T47D (cell line): Measurements from ENCODE around the gene DGKA.

Source experiments
- DNase-seq, 2 experiments: peaks; one replicate each; pipeline versions ENCODE4 v3.0.0 to v3.0.0-alpha.2; 2011 to 2012; ENCODE audit warnings: low read depth in 1 of 2, low spot score in 1 of 2
- JUND ChIP-seq: IDR thresholded peaks from 2 replicates; pipeline ENCODE4 v1.6.1; 2012; ENCODE audit warnings: low read depth
- in situ Hi-C: cut with HindIII; loops from 2 replicates; pipeline ENCODE4 v1.10.0; 2016; ENCODE audit warnings: low sequenced_read_pairs, low pct_unique_long_range_greater_than_20kb

Gene DGKA

GRCh38 chr12:55934773-55935172 lies 3.8 kb downstream of the DGKA start:
- in situ Hi-C loops: no loop called here
- DNase-seq: no peak
- TF ChIP-seq JUND: no peak

GRCh38 chr12:55935738-55936151 lies 4.8 kb downstream of the DGKA start:
- in situ Hi-C loops: no loop called here
- no peak for DNase-seq
- no peak for TF ChIP-seq JUND

- in situ Hi-C loops: no loop called here
- TF ChIP-seq JUND: no peak
- no peak for DNase-seq
These were observed 7.0 kb downstream of the DGKA start for GRCh38 chr12:55937981-55938380.

DNA sequence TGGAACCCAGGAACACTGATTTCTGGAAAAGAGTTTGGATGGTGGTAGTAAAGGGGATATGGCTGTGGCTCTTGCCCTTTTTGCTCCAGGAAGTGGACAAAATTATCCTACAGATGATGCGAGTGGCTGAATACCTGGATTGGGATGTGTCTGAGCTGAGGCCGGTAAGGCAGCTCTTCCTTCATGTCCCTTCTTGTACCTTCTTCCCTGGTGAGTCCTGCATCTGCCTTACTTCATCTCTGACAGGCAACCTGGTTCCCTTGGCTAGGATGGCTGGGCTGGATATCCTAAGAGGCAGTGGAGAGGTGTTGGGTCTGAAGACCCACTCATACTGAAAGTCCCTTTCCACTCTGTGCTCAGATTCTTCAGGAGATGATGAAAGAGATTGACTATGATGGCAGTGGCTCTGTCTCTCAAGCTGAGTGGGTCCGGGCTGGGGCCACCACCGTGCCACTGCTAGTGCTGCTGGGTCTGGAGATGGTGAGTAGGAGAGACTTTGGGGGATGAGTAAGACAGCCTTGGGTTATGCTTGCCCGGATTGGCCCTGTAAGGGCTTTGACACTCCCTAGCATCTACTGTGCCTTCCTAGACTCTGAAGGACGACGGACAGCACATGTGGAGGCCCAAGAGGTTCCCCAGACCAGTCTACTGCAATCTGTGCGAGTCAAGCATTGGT lies 8.0 kb downstream of the DGKA start:
- in situ Hi-C loops: no loop called here
- no peak for TF ChIP-seq JUND
- DNase-seq: no peak

GRCh38 chr12:55940065-55940732 lies 9.2 kb downstream of the DGKA start:
- in situ Hi-C loops: no loop called here
- no peak for TF ChIP-seq JUND
- peak; percentile 73 to 94 for DNase-seq

GRCh38 chr12:55942055-55942454 lies 11.1 kb downstream of the DGKA start:
- in situ Hi-C loops: no loop called here
- no peak for TF ChIP-seq JUND

DNA sequence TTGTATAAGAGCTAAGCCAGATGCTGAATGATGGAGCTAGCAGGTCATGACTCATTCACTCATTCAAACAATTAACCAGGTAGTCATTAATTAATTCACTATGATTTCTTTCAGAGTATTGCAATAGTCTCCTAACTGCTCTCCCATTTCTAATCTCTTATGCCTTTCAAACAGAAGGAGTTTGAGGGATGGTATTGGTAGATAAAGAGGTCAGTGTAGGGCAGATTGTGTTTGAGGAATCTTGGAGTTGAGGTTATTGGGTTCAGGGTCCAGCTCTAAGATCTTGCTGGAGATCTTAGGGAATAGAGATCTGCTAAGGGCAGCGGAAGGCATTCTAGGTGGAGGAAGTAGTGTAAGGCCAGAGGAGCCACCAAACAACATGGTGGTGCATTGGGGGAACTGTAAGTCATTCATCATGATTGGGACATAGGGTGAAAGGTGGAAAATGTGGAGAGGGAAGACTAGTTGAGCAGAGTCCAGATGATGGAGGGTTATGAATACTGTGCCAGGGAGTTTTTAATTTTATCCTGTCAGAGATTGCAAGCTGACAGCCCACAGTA lies 11.7 kb downstream of the DGKA start:
- TF ChIP-seq JUND: no peak
- in situ Hi-C loops: no loop called here
- DNase-seq: no peak

More at GRCh38 chr12:55942055-55942454, 11.1 kb downstream of the DGKA start:
- DNase-seq: no peak

DNA sequence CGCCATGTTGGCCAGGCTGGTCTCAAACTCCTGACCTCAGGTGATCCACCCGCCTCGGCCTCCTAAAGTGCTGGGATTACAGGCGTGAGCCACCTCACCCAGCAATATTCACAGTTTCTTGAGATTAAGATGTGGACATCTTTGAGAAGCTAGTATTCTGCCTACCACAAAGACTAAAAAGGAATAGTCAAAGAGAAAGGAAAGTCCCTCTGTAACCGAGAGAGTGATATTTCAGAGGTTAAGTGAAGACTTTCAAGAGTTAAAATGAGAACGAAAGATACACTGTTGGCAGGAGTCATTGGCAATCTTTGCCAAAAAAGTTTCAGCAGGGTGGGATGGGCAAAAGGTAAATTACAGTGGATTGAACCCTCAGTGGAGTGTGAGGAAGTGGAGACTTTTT lies 15.6 kb downstream of the DGKA start:
- in situ Hi-C loops: no loop called here
- no peak for TF ChIP-seq JUND
- DNase-seq: no peak

- DNase-seq: no peak
- in situ Hi-C loops: no loop called here
These were observed 24.4 kb downstream of the DGKA start for GRCh38 chr12:55955344-55955743.

DNA sequence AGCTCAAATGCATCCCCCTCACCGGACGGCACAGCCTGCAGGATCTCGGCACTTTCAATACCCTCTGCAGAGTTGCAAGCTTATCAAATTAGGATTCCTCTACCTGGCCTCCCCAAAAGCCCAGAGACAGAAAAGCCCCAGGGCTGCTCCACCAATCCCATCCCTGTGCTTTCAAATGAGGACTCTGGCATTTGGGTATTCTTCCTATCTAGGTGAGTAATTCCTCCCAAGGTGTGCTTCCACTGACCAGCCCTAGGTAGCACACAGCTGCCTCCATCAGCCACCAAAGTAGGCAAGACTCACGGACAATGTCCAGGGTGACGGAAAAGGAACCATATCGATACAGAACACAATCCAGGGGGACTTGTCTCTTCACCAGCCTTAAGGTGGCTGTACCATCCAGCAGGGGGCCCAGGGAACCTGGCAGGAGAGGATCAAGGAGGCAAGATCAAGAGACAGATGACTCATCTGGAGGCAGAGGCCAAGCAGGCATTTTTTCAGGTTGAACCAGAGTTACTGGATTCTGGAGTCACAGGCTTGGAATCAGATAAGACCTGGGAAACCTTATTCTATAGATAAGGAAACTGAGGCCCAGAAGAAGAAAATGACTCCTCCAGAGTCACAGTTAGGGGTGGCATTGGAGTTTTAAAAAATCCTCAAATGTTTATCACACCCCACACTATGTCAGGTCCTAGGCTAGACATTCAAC lies 25.0 kb downstream of the DGKA start:
- DNase-seq: peak in 1 of 2 experiments; percentile 85
- peak; percentile 75; the same call in 1 of the 2 replicates for TF ChIP-seq JUND
- in situ Hi-C loops: no loop called here

More at GRCh38 chr12:55955344-55955743, 24.4 kb downstream of the DGKA start:
- no peak for TF ChIP-seq JUND

DNA sequence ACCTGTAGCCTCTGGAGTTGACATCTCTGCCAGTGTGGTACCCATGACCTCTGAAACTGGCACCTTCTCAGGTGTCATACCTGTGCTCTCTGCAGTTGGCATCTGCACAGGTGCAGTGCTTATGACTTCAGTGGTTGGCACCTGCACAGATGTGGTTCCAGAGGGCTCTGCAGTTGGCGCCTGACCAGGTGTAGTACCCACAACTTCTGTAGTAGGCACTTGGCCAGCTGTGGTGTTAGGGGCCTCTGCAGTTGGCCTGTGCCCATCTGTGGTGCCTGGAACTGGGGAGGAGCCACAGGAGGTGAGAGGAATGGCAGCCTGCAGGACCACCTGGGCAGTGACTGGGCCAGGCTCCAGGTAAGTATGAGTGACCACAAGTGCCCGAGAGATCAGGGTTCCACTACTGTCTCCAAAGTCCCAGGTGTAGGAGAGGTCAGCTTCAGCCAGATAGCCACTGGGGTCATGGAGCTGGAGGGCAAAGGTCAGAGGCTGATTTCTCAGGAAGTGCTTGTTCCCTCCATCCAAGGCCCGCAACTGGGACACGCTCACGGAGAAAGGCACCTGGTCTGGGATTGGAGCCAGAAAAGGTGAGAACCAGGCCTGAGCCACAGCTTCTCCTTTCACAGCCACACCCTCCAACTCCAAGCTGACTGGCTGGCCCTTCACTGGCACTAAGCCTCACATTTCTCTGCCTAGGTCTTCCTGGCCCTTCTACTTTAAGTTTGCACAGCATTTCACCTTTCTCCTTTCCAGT lies 26.3 kb downstream of the DGKA start:
- peak in 1 of 2 experiments; percentile 78 for DNase-seq

GRCh38 chr12:55963760-55964159 lies 32.8 kb downstream of the DGKA start:
- TF ChIP-seq JUND: no peak
- in situ Hi-C loops: no loop called here

More for the DNA sequence above, 26.3 kb downstream of the DGKA start:
- no peak for TF ChIP-seq JUND
- in situ Hi-C loops: no loop called here

More at GRCh38 chr12:55963760-55964159, 32.8 kb downstream of the DGKA start:
- DNase-seq: no peak
